Stimulated activated CD8-positive, alpha-beta memory T cell treated with anti-CD3 and anti-CD28 coated beads, Interleukin-15, amount 100 ng/mL, for 48 hours (primary cell): ENCODE data around the gene XYLT2.

Source experiments
- DNase-seq, 2 donors: peaks; one replicate each; pipeline ENCODE4 v3.0.0-alpha.2; 2020; ENCODE audit warnings: low read depth in 2 of 2

Gene XYLT2

GRCh38 chr17:50348522-50349242 lies 2.8 kb downstream of the XYLT2 start:
- DNase-seq, result no peak

- no peak for DNase-seq
These were observed 3.3 kb downstream of the XYLT2 start for GRCh38 chr17:50349243-50349600.

GRCh38 chr17:50350733-50351132 lies 4.8 kb downstream of the XYLT2 start:
- no peak for DNase-seq

GRCh38 chr17:50352072-50352692 lies 6.3 kb downstream of the XYLT2 start:
- no peak for DNase-seq

- no peak for DNase-seq
These were observed 7.0 kb downstream of the XYLT2 start for GRCh38 chr17:50352693-50353599.

- no peak for DNase-seq
These were observed 7.8 kb downstream of the XYLT2 start for GRCh38 chr17:50353600-50354195.

GRCh38 chr17:50354198-50354597 lies 8.3 kb downstream of the XYLT2 start:
- no peak for DNase-seq

GRCh38 chr17:50354776-50355175 lies 8.8 kb downstream of the XYLT2 start:
- no peak for DNase-seq

- no peak for DNase-seq
These were observed 9.4 kb downstream of the XYLT2 start for GRCh38 chr17:50355336-50355700.

- DNase-seq, result no peak
These were observed 9.9 kb downstream of the XYLT2 start for GRCh38 chr17:50355701-50356341.

- DNase-seq, result no peak
These were observed 10.5 kb downstream of the XYLT2 start for GRCh38 chr17:50356418-50356817.

GRCh38 chr17:50356892-50357510 lies 11.1 kb downstream of the XYLT2 start:
- DNase-seq, result no peak

- no peak for DNase-seq
These were observed 12.3 kb downstream of the XYLT2 start for GRCh38 chr17:50358177-50358576.

- no peak for DNase-seq
These were observed 13.2 kb downstream of the XYLT2 start for GRCh38 chr17:50359005-50359699.

GRCh38 chr17:50359998-50360461 lies 14.1 kb downstream of the XYLT2 start:
- no peak for DNase-seq

GRCh38 chr17:50360486-50361115 lies 14.7 kb downstream of the XYLT2 start:
- DNase-seq, result no peak

- DNase-seq, result peak in 1 of 2 donors; percentile 19
These were observed 15.9 kb downstream of the XYLT2 start for GRCh38 chr17:50361561-50362480.

- DNase-seq, result no peak
These were observed 16.7 kb downstream of the XYLT2 start for GRCh38 chr17:50362661-50363060.
